DOHH2 (cell line): Measurements from ENCODE around the gene GATA5.
A peak's percentile ranks its signal among the peaks of the same experiment; 100 is the strongest.

Source experiments
- H3F3A ChIP-seq: fragments of 200-600 bp; sonication (generic), shearing (Covaris generic); 2 replicates; pipeline ENCODE4 v1.6.0; 2016; ENCODE audit warnings: antibody characterized with exemption, mild to moderate bottlenecking; ENCODE audit not compliant: control insufficient read depth, insufficient read depth
- H3K27ac ChIP-seq: fragments of 200-600 bp; sonication (generic); 2 replicates; pipeline ENCODE4 v1.5.1; 2014; ENCODE audit warnings: low read depth, mild to moderate bottlenecking, low read length, moderate library complexity
- H3K27me3 ChIP-seq: fragments of 200-600 bp; sonication (generic); 2 replicates; pipeline ENCODE4 v1.6.1; 2014; ENCODE audit warnings: mild to moderate bottlenecking, low read length, mixed read lengths; ENCODE audit not compliant: control insufficient read depth
- H3K36me3 ChIP-seq: fragments of 200-600 bp; sonication (generic); 2 replicates; pipeline ENCODE4 v1.6.1; 2014; ENCODE audit warnings: mild to moderate bottlenecking, low read length, moderate library complexity, mixed read lengths; ENCODE audit not compliant: control insufficient read depth
- H3K4me1 ChIP-seq: fragments of 200-600 bp; sonication (generic); 2 replicates; pipeline ENCODE4 v1.6.1; 2014; ENCODE audit warnings: mild to moderate bottlenecking, low read length, mixed read lengths; ENCODE audit not compliant: control insufficient read depth
- H3K4me2 ChIP-seq: fragments of 200-600 bp; sonication (generic); 2 replicates; pipeline ENCODE4 v1.6.0; 2014; ENCODE audit warnings: mild to moderate bottlenecking, low read length, moderate library complexity
- H3K4me3 ChIP-seq: fragments of 200-600 bp; sonication (generic); 2 replicates; pipeline ENCODE4 v1.5.1; 2014; ENCODE audit warnings: mild to moderate bottlenecking, low read length, mixed read lengths
- H3K79me2 ChIP-seq: fragments of 200-600 bp; sonication (generic); 2 replicates; pipeline ENCODE4 v1.6.1; 2014; ENCODE audit warnings: mild to moderate bottlenecking, low read length, mixed read lengths; ENCODE audit not compliant: control insufficient read depth
- H3K9me2 ChIP-seq: fragments of 200-600 bp; sonication (generic); replicated peaks from 2 replicates; pipeline ENCODE4 v1.6.1; 2014; ENCODE audit warnings: mild to moderate bottlenecking, low read length, mixed read lengths; ENCODE audit not compliant: control insufficient read depth
- H3K9me3 ChIP-seq: fragments of 200-600 bp; sonication (generic); 2 replicates; pipeline ENCODE4 v1.6.1; 2014; ENCODE audit warnings: antibody characterized with exemption, low read length, mixed read lengths; ENCODE audit not compliant: control insufficient read depth, insufficient read depth
- H4K20me1 ChIP-seq: fragments of 200-600 bp; sonication (generic); 2 replicates; pipeline ENCODE4 v1.6.0; 2014; ENCODE audit warnings: low read depth, mild to moderate bottlenecking, antibody characterized with exemption, low read length, moderate library complexity; ENCODE audit not compliant: control insufficient read depth, insufficient read depth
- CTCF ChIP-seq: fragments of 200-600 bp; sonication (generic); IDR thresholded peaks from one replicate; pipeline ENCODE4 v1.5.1; 2014; ENCODE audit warnings: antibody characterized with exemption, mild to moderate bottlenecking, low read depth, low read length; ENCODE audit not compliant: poor library complexity, severe bottlenecking
- EZH2phosphoT487 ChIP-seq: fragments of 200-600 bp; sonication (generic); IDR thresholded peaks from 2 replicates; pipeline ENCODE4 v1.6.1; 2017; ENCODE audit warnings: borderline replicate concordance, mild to moderate bottlenecking, antibody characterized with exemption, low read length, moderate library complexity, mixed read lengths

Gene GATA5

DNA sequence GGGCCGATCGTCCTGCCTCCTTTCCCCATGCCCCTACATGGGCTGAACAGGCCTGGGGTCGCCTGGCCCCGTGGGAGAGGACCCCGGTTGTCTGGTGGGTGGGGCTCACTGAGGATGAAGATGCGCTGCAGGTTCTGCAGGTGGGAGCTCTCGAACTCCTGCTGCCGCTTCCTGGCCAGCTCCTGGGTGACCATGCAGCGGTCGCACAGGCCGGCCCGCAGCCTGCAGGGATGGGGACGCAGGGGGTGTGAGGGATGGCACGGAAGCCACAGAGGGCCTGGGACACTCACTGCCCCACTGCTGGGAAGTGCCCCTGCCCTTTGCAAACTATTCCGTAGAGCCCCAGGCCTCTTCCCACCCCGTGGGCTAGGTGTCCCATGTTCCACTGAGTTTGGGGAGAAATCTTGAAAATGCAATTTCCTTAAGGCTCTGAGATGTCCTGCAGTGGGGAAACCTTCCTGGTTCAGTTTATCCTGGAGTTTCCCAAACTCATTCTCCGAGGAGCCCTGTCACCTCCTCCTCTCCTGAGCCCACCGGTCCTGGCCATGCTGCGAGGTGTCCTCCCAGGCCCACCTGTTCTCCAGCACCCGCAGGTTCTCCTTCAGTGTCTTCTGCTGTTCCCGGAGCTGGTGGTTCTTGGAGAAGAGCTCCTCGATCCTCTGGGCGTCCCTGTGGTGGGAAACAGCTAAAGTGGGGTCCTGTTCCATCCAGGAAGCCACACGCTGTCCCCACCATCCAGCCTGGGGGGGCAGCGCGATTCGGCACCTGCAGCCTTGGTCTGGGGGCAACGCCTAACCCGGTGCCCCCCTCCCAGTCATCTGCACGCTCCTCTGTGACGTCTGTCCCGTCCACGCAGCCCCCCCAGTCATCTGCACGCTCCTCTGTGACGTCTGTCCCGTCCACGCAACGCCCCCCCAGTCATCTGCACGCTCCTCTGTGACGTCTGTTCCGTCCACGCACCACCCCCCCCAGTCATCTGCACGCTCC is 58.9 kb downstream of the GATA5 start:
- H3F3A ChIP-seq: no peaks in the 10 kb centered on the region
- no peaks in the 10 kb centered on the region; the same call in 1 of the 2 replicates for H3K9me3 ChIP-seq
- H3K4me1 ChIP-seq: no peaks in the 10 kb centered on the region
- H3K27ac ChIP-seq: no peak overlapping the region
- no peaks in the 10 kb centered on the region for H3K9me2 ChIP-seq
- H3K36me3 ChIP-seq: no peaks in the 10 kb centered on the region
- no peak overlapping the region for H3K4me2 ChIP-seq
- H3K79me2 ChIP-seq: no peaks in the 10 kb centered on the region
- no peaks in the 10 kb centered on the region for H4K20me1 ChIP-seq
- no peak for TF ChIP-seq CTCF
- no peaks in the 10 kb centered on the region for H3K27me3 ChIP-seq
- H3K4me3 ChIP-seq: no peak overlapping the region

DNA sequence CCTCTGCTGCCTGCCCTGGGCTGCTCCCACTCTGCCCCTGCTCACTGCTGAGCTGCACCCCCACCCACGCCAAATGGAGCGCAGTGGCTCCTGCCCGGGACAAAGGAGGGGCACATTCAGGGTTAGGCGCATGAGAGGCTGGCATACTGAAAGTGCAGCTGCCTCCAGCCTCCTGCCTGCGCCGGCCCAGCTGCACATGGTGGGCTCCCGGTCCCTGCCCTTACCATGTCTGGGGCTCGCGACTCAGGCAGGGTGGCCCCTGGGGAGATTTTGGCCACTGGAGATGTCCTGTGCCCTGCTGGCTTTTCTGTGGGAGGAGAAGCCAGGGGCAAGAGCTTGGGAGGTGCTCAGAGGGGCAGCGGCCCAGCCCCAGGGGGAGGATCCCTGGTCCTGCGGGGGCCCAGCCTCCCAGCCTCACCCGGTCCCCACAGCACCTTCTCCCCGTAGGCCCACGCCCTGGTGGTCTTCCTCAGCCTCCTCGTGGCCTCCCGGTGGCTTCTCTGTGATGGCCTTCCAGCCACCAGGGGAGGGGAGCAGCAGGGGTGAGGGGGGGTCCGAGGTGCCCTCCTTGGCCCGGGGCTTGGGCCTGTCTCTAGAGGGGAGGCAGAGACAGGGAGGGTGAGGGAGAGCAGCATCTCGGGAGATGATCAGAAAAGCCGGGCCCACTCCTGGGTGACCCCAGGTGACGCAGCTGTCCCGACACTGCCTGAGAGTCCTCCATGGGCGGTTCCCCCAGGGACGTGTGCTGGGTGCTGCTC is 60.3 kb downstream of the GATA5 start:
- Histone ChIP-seq H3K27ac (no peak overlapping the region), H3K9me2 (no peaks in the 10 kb centered on the region), H3K4me2 (no peak overlapping the region), H3K9me3 (no peaks in the 10 kb centered on the region), H3K79me2 (no peaks in the 10 kb centered on the region), H3K4me1 (peaks cover 2% of the 10 kb centered on the region), H3K27me3 (no peaks in the 10 kb centered on the region), H4K20me1 (no peaks in the 10 kb centered on the region), H3K36me3 (no peaks in the 10 kb centered on the region), H3F3A (no peaks in the 10 kb centered on the region), H3K4me3 (no peak overlapping the region)
- no peak for TF ChIP-seq CTCF
- no peak for TF ChIP-seq EZH2phosphoT487

- Histone ChIP-seq H3K9me3 (no peaks in the 10 kb centered on the region), H3F3A (no peaks in the 10 kb centered on the region), H3K9me2 (no peaks in the 10 kb centered on the region), H3K4me1 (peaks cover 14% of the 10 kb centered on the region), H3K4me2 (no peak overlapping the region), H3K36me3 (no peaks in the 10 kb centered on the region), H3K27me3 (no peaks in the 10 kb centered on the region), H3K27ac (no peak overlapping the region), H3K4me3 (no peak overlapping the region), H4K20me1 (no peaks in the 10 kb centered on the region), H3K79me2 (no peaks in the 10 kb centered on the region)
- TF ChIP-seq EZH2phosphoT487 (no peak), CTCF (peak; percentile 24)
Measured at GRCh38 chr20:62413896-62414481, 61.8 kb downstream of the GATA5 start.
